AG09319 (cell line): Measurements from ENCODE around the gene REEP1.

Experiments
- DNase-seq: peaks from one replicate; pipeline ENCODE4 v3.0.0-alpha.2; 2010; ENCODE audit warnings: low read depth; ENCODE audit errors: extremely low read depth
- CTCF ChIP-seq: IDR thresholded peaks from 2 replicates; pipeline ENCODE4 v1.5.1; 2011; ENCODE audit warnings: low read depth, mild to moderate bottlenecking, inconsistent platforms, low read length, moderate library complexity

Gene REEP1

GRCh38 chr2:86372133-86372532, 34.7 kb upstream of the REEP1 start:
- no peak for DNase-seq
- TF ChIP-seq CTCF = no peak

GRCh38 chr2:86371527-86371926, 34.1 kb upstream of the REEP1 start:
- no peak for DNase-seq
- TF ChIP-seq CTCF = no peak

- no peak for DNase-seq
Measured at GRCh38 chr2:86370579-86370978, 33.2 kb upstream of the REEP1 start.

GRCh38 chr2:86368161-86368824, 30.9 kb upstream of the REEP1 start:
- peak; percentile 59 for TF ChIP-seq CTCF
- peak; percentile 10 for DNase-seq

More at GRCh38 chr2:86370579-86370978, 33.2 kb upstream of the REEP1 start:
- no peak for TF ChIP-seq CTCF

- TF ChIP-seq CTCF = no peak
- no peak for DNase-seq
Measured at GRCh38 chr2:86367499-86367777, 30.0 kb upstream of the REEP1 start.

- TF ChIP-seq CTCF = no peak
- no peak for DNase-seq
Measured at GRCh38 chr2:86366651-86367498, 29.4 kb upstream of the REEP1 start.

- DNase-seq = no peak
- no peak for TF ChIP-seq CTCF
Measured at GRCh38 chr2:86364894-86365293, 27.5 kb upstream of the REEP1 start.
